Fibroblast of lung (primary cell): Measurements from ENCODE around the gene INCENP. TPM values are rescaled to one million over a fixed set of nuclear protein-coding genes. Genes with fewer than 3 reads are reported as not detected.

Experiments
- DNase-seq, 2 donors: peaks; one replicate each; pipeline versions ENCODE4 v3.0.0 to v3.0.0-alpha.2; 2010; ENCODE audit warnings: low read depth in 2 of 2
- H2AFZ ChIP-seq: 2 replicates; pipeline ENCODE4 v1.5.1; 2012; ENCODE audit warnings: low read length, control low read depth, inconsistent platforms
- H3K27ac ChIP-seq: 2 replicates; pipeline ENCODE4 v1.5.1; 2011; ENCODE audit warnings: low read length, control low read depth; ENCODE audit not compliant: insufficient read depth
- H3K27me3 ChIP-seq: 2 replicates; pipeline ENCODE4 v1.5.1; 2011; ENCODE audit warnings: mild to moderate bottlenecking, low read length; ENCODE audit not compliant: control insufficient read depth, insufficient read depth
- H3K36me3 ChIP-seq: 2 replicates; pipeline ENCODE4 v1.5.1; 2011; ENCODE audit warnings: low read length; ENCODE audit not compliant: control insufficient read depth, insufficient read depth
- H3K4me1 ChIP-seq: 2 replicates; pipeline ENCODE4 v1.5.1; 2011; ENCODE audit warnings: low read length; ENCODE audit not compliant: control insufficient read depth, insufficient read depth; ENCODE audit errors: extremely low read depth
- H3K4me2 ChIP-seq: 2 replicates; pipeline ENCODE4 v1.5.1; 2011; ENCODE audit warnings: low read length, control low read depth; ENCODE audit not compliant: insufficient read depth; ENCODE audit errors: extremely low read depth
- H3K4me3 ChIP-seq, 4 experiments: fragments of 200-600 bp in 1 of 4; sonication (generic) in 1 of 4; replicated peaks in 1 of 4; 2 replicates each; pipeline ENCODE4 v1.5.1; 2011 to 2016; ENCODE audit warnings: low read length in 4 of 4, low read depth in 3 of 4, mild to moderate bottlenecking in 3 of 4, control low read depth in 2 of 4, inconsistent platforms in 1 of 4, mixed read lengths in 1 of 4; ENCODE audit not compliant: insufficient read depth in 1 of 4; ENCODE audit errors: control extremely low read depth in 1 of 4
- H3K79me2 ChIP-seq: 2 replicates; pipeline ENCODE4 v1.5.1; 2012; ENCODE audit warnings: mild to moderate bottlenecking, low read length, inconsistent platforms; ENCODE audit not compliant: control insufficient read depth, insufficient read depth
- H3K9ac ChIP-seq: 2 replicates; pipeline ENCODE4 v1.5.1; 2011; ENCODE audit warnings: mild to moderate bottlenecking, low read length, control low read depth; ENCODE audit not compliant: insufficient read depth
- H3K9me3 ChIP-seq: 2 replicates; pipeline ENCODE4 v1.5.1; 2012; ENCODE audit warnings: low read depth, low read length; ENCODE audit not compliant: control insufficient read depth, insufficient read depth
- H4K20me1 ChIP-seq: 2 replicates; pipeline ENCODE4 v1.5.1; 2011; ENCODE audit warnings: low read length; ENCODE audit not compliant: control insufficient read depth, insufficient read depth; ENCODE audit errors: extremely low read depth
- EZH2 ChIP-seq: IDR thresholded peaks from 2 replicates; pipeline ENCODE4 v1.5.1; 2012; ENCODE audit warnings: low read length, control low read depth, mild to moderate bottlenecking; ENCODE audit errors: missing control alignments
- polyA minus RNA-seq: library from RNA; depleted of rRNA, polyadenylated mRNA; stranded (reverse); fragments of >200 nt; gene quantifications from 2 replicates; pipeline ENCODE4 v1.2.3, GENCODE V29; 2011; ENCODE audit warnings: low replicate concordance
- polyA plus RNA-seq, 2 donors: library from polyadenylated mRNA; depleted of rRNA in 1 of 2; stranded (reverse) in 1 of 2; unstranded in 1 of 2; fragments of >200 nt; gene quantifications; 2 replicates each; pipeline ENCODE4 v1.2.1, GENCODE V29; 2011 to 2012; ENCODE audit warnings: missing spikeins in 1 of 2
- total RNA-seq: library from RNA; depleted of rRNA; stranded (reverse); fragments of >200 nt; gene quantifications from 2 replicates; pipeline ENCODE4 v1.2.1, GENCODE V29; 2014
- TF ChIP-seq, protein P1 (sequence below), 2 donors: IDR thresholded peaks in 1 of 2; conservative IDR thresholded peaks in 1 of 2; 1 replicate in 1 of 2; 2 replicates in 1 of 2; pipeline ENCODE4 v1.5.1; 2011 to 2012; ENCODE audit warnings: low read length in 2 of 2, control low read depth in 1 of 2, inconsistent platforms in 1 of 2, low read depth in 1 of 2, mild to moderate bottlenecking in 1 of 2

INCENP gene
- total RNA-seq, result 6.4 and 12.7 TPM in 2 replicates
- 6.6 and 18.3 TPM in 2 replicates for polyA plus RNA-seq
- 9.0 and 24.3 TPM in 2 replicates for polyA plus RNA-seq (2012)
- 10.3 and 36.6 TPM in 2 replicates for polyA minus RNA-seq

DNA sequence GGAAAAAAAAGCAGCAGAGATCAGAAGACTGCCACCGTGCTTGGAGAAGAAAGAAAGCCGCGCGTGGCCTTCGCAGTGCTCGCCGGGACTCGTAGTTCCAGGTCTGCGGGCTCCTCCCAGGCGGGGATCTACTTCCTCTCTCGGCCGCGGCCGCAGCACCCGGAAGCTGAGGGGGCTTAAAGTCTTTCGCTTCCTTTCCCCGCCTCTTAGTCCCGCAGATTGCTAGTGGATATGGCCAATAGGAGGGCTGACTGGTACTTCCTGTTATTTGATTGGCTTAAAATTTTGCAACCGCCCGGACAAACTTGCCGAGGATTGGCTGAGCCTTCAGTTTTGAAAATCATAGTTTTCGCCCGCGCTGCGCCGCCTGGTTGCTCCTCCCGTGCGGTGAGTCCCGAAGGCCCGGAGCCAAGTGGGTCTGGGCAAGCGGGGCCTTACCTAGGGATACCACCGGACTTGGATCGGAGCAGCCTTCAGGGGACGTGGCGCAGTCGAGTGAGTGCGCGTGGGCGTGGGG, at the start of gene INCENP:
Gene INCENP (plus strand): TSS at position 343 of the 517 bp plus-strand sequence. CDS start 4,151 bp downstream, outside the sequence.
- DNase-seq, result peak; percentile 98
- Histone ChIP-seq H3K4me1 (peaks cover 3% of the 10 kb centered on the region), H3K9me3 (no peaks in the 10 kb centered on the region), H3K4me3 (peak within 1 kb of the TSS; percentile 78 to 95 (median 86)), H3K36me3 (peaks cover 4% of the 10 kb centered on the region), H3K4me2 (peak within 1 kb of the TSS; percentile 87), H3K79me2 (peaks cover 48% of the 10 kb centered on the region), H3K27me3 (no peaks in the 10 kb centered on the region), H2AFZ (peak within 1 kb of the TSS; percentile 90), H4K20me1 (no peaks in the 10 kb centered on the region), H3K9ac (peak within 1 kb of the TSS; percentile 80), H3K27ac (peak within 1 kb of the TSS; percentile 88)
- TF ChIP-seq, protein P1, sequence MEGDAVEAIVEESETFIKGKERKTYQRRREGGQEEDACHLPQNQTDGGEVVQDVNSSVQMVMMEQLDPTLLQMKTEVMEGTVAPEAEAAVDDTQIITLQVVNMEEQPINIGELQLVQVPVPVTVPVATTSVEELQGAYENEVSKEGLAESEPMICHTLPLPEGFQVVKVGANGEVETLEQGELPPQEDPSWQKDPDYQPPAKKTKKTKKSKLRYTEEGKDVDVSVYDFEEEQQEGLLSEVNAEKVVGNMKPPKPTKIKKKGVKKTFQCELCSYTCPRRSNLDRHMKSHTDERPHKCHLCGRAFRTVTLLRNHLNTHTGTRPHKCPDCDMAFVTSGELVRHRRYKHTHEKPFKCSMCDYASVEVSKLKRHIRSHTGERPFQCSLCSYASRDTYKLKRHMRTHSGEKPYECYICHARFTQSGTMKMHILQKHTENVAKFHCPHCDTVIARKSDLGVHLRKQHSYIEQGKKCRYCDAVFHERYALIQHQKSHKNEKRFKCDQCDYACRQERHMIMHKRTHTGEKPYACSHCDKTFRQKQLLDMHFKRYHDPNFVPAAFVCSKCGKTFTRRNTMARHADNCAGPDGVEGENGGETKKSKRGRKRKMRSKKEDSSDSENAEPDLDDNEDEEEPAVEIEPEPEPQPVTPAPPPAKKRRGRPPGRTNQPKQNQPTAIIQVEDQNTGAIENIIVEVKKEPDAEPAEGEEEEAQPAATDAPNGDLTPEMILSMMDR (conservative IDR thresholded peaks at IDR 0.05 in 1 of 2, IDR thresholded peaks at IDR 0.05 in 1 of 2; ENCODE audit: low read depth in 1 of 2, low read length in 2 of 2), result no peak
- no peak for TF ChIP-seq EZH2

DNA sequence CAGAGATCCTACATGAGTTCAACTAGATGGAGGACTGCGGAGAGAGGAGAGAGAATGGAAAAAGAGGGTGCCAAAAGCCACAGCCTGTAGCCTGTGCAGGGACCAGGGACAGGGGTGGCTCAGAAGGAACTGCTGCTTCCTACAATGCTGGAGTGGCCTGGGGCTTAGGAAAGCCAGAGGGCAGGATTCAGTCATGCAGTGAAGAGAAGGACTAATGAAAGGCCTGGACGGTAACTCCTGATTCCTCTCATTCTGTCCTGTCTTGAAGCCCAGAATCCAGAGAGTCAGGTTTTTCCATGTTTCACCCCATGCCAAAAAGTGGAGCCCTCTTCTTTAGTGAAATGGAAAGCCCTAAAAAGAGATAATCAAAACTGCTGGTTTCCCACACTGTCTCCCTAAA, 48.4 kb upstream of the INCENP start:
- Histone ChIP-seq H3K4me2 (no peak overlapping the region), H3K36me3 (no peaks in the 10 kb centered on the region), H3K9ac (no peak overlapping the region), H3K27ac (no peak overlapping the region), H3K27me3 (no peaks in the 10 kb centered on the region), H3K9me3 (no peaks in the 10 kb centered on the region), H3K4me3 (no peak overlapping the region), H4K20me1 (no peaks in the 10 kb centered on the region), H2AFZ (no peak overlapping the region), H3K4me1 (no peaks in the 10 kb centered on the region), H3K79me2 (no peaks in the 10 kb centered on the region)
- DNase-seq, result no peak
- TF ChIP-seq, protein P1 (conservative IDR thresholded peaks at IDR 0.05 in 1 of 2, IDR thresholded peaks at IDR 0.05 in 1 of 2; ENCODE audit: low read depth in 1 of 2, low read length in 2 of 2), result no peak
- TF ChIP-seq EZH2, result no peak

DNA sequence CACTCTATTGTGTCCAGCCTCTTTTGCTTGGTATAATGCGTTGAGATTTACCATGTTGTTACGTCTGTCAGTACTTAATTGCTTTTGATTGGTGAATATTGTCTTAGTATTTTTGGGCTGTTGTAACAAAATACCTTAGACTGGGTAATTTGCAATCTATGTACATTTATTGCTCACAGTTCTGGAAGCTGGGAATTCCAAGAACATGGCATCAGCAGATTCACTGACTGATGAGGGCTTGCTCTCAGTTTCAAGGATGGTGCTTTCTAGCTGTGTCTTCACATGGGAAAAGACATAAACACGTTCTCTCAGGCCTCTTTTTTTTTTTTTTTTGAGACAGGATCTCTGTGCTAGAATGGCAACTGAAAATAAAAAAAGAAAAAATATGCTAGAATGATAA, 46.7 kb upstream of the INCENP start:
- Histone ChIP-seq H3K4me3 (no peak overlapping the region), H2AFZ (no peak overlapping the region), H3K9me3 (no peaks in the 10 kb centered on the region), H3K27me3 (no peaks in the 10 kb centered on the region), H3K4me1 (no peaks in the 10 kb centered on the region), H3K4me2 (no peak overlapping the region), H4K20me1 (no peaks in the 10 kb centered on the region), H3K36me3 (no peaks in the 10 kb centered on the region), H3K9ac (no peak overlapping the region), H3K27ac (no peak overlapping the region), H3K79me2 (no peaks in the 10 kb centered on the region)
- no peak for TF ChIP-seq EZH2
- peak in 1 of 2 donors; percentile 14 for DNase-seq
